GM21723 (cell line): ENCODE measurements around the gene LRRC1.
"Not testable (repeated sequence)": the region's sequence is repeated elsewhere in the genome, so short reads cannot be mapped to it uniquely, and the experiment has no call there.

Experiments
- ATAC-seq: cut with Tn5 transposase; IDR thresholded peaks from one replicate; pipeline ENCODE4 v1.9.1; 2021; ENCODE audit warnings: mild to moderate bottlenecking, moderate library complexity; ENCODE audit not compliant: unreplicated experiment

The LRRC1 gene

GRCh38 chr6:53792016-53792415 is 2.8 kb upstream of the LRRC1 start:
- ATAC-seq, result no peak

- ATAC-seq, result no peak
These were observed 1.9 kb upstream of the LRRC1 start for GRCh38 chr6:53792973-53793317.

- ATAC-seq, result no peak
These were observed 1.3 kb upstream of the LRRC1 start for GRCh38 chr6:53793318-53794136.

GRCh38 chr6:53794137-53794719 is 577 bp upstream of the LRRC1 start:
- peak; percentile 54 for ATAC-seq

- peak; percentile 32 for ATAC-seq
These were observed 516 bp downstream of the LRRC1 start for GRCh38 chr6:53795340-53795701.

- no peak for ATAC-seq
These were observed 1.1 kb downstream of the LRRC1 start for GRCh38 chr6:53795702-53796450.

- ATAC-seq, result no peak
These were observed 1.6 kb downstream of the LRRC1 start for GRCh38 chr6:53796451-53796780.

- no peak for ATAC-seq
These were observed 2.0 kb downstream of the LRRC1 start for GRCh38 chr6:53796791-53797190.

- ATAC-seq, result no peak
These were observed 2.5 kb downstream of the LRRC1 start for GRCh38 chr6:53797304-53797703.

GRCh38 chr6:53799340-53799739 is 4.5 kb downstream of the LRRC1 start:
- ATAC-seq, result no peak

GRCh38 chr6:53801022-53801421 is 6.2 kb downstream of the LRRC1 start:
- no peak for ATAC-seq

- ATAC-seq, result no peak
These were observed 7.8 kb downstream of the LRRC1 start for GRCh38 chr6:53802582-53802981.

GRCh38 chr6:53803081-53803860 is 8.5 kb downstream of the LRRC1 start:
- ATAC-seq, result no peak

GRCh38 chr6:53805016-53805415 is 10.2 kb downstream of the LRRC1 start:
- ATAC-seq, result no peak

GRCh38 chr6:53805725-53806124 is 10.9 kb downstream of the LRRC1 start:
- no peak for ATAC-seq

- not testable (repeated sequence) for ATAC-seq
These were observed 12.8 kb downstream of the LRRC1 start for GRCh38 chr6:53807606-53808005.

GRCh38 chr6:53808302-53808881 is 13.6 kb downstream of the LRRC1 start:
- ATAC-seq, result no peak

- ATAC-seq, result no peak
These were observed 14.9 kb downstream of the LRRC1 start for GRCh38 chr6:53809691-53810090.

GRCh38 chr6:53811082-53811481 is 16.3 kb downstream of the LRRC1 start:
- peak; percentile 64 for ATAC-seq

- ATAC-seq, result no peak
These were observed 16.9 kb downstream of the LRRC1 start for GRCh38 chr6:53811746-53812145.

- ATAC-seq, result no peak
These were observed 18.3 kb downstream of the LRRC1 start for GRCh38 chr6:53813096-53813495.
